Endothelial cell of umbilical vein (primary cell): ENCODE results near the gene OTULIN. TPM values are rescaled to one million over a fixed set of nuclear protein-coding genes. Genes with fewer than 3 reads are reported as not detected.

ENCODE experiments used
- BruUV-seq: library from RNA; stranded (reverse); fragments of 400-500 nt; replicated peaks from 2 replicates; lab custom pipeline; 2021; lab: Mats Ljungman, UMichigan
- CTCF ChIA-PET: fragments of 300-600, 350-600 bp; sonication (Branson Sonifier 250); formaldehyde crosslinking; loops from one replicate; lab custom pipeline; 2021; ENCODE audit warnings: antibody characterized with exemption, inconsistent platforms; lab: Charles Lee
- POLR2A ChIA-PET: fragments of 300-600, 350-600 bp; sonication (Branson Sonifier 250); formaldehyde crosslinking; loops from one replicate; lab custom pipeline; 2021; ENCODE audit warnings: antibody characterized with exemption, inconsistent platforms; lab: Charles Lee
- DNase-seq: peaks from one replicate; pipeline ENCODE4 v3.0.0-alpha.2; 2011; ENCODE audit warnings: low read depth, low spot score
- FAIRE-seq: peaks from 2 replicates; lab custom pipeline; 2011; peaks lifted over from hg19 to GRCh38; lab: Jason Lieb, UNC
- H2AFZ ChIP-seq: 2 replicates; pipeline ENCODE4 v1.6.0; 2012; ENCODE audit warnings: low read depth, low read length, control low read depth, inconsistent platforms
- H3K27ac ChIP-seq: 2 replicates; pipeline ENCODE4 v1.5.1; 2011; ENCODE audit warnings: low read depth, mild to moderate bottlenecking, control low read depth, low read length, moderate library complexity; ENCODE audit not compliant: insufficient read depth
- H3K27me3 ChIP-seq, 2 experiments: 2 replicates each; pipeline versions ENCODE4 v1.6.0 to v1.6.1; 2011; ENCODE audit warnings: low read length in 2 of 2, mixed read lengths in 1 of 2; ENCODE audit not compliant: control insufficient read depth in 2 of 2, insufficient read depth in 2 of 2
- H3K36me3 ChIP-seq, 2 experiments: 2 replicates in 1 of 2; 3 replicates in 1 of 2; pipeline ENCODE4 v1.5.1; 2011; ENCODE audit warnings: low read length in 2 of 2, mild to moderate bottlenecking in 1 of 2, moderate library complexity in 1 of 2; ENCODE audit not compliant: control insufficient read depth in 2 of 2, insufficient read depth in 2 of 2; ENCODE audit errors: extremely low read depth in 1 of 2
- H3K4me1 ChIP-seq: 3 replicates; pipeline ENCODE4 v1.5.1; 2011; ENCODE audit warnings: mild to moderate bottlenecking, low read length; ENCODE audit not compliant: control insufficient read depth, insufficient read depth; ENCODE audit errors: extremely low read depth
- H3K4me2 ChIP-seq: 2 replicates; pipeline ENCODE4 v1.6.1; 2011; ENCODE audit warnings: low read length, control low read depth, mixed read lengths; ENCODE audit not compliant: insufficient read depth
- H3K4me3 ChIP-seq, 3 experiments: fragments of 200-600 bp in 1 of 3; sonication (generic), shearing (Covaris generic) in 1 of 3; replicated peaks in 1 of 3; 2 replicates each; pipeline ENCODE4 v1.5.1; 2011 to 2016; ENCODE audit warnings: control low read depth in 3 of 3, low read length in 3 of 3, mild to moderate bottlenecking in 2 of 3, inconsistent platforms in 1 of 3, low read depth in 1 of 3, moderate library complexity in 1 of 3; ENCODE audit not compliant: insufficient read depth in 1 of 3
- H3K79me2 ChIP-seq: 2 replicates; pipeline ENCODE4 v1.6.0; 2012; ENCODE audit warnings: low read length, inconsistent platforms; ENCODE audit not compliant: control insufficient read depth, insufficient read depth
- H3K9ac ChIP-seq: replicated peaks from 2 replicates; pipeline ENCODE3; 2011; ENCODE audit warnings: low read length, control low read depth; ENCODE audit not compliant: insufficient read depth; ENCODE audit errors: extremely low read depth
- H3K9me1 ChIP-seq: replicated peaks from 3 replicates; pipeline ENCODE4 v1.6.0; 2011; ENCODE audit warnings: mild to moderate bottlenecking, low read length; ENCODE audit not compliant: control insufficient read depth, insufficient read depth; ENCODE audit errors: extremely low read depth
- H3K9me3 ChIP-seq: replicated peaks from 2 replicates; pipeline ENCODE4 v1.5.1; 2012; ENCODE audit warnings: low read length, inconsistent platforms; ENCODE audit not compliant: control insufficient read depth, insufficient read depth
- H4K20me1 ChIP-seq: replicated peaks from 2 replicates; pipeline ENCODE3; 2011; ENCODE audit warnings: mild to moderate bottlenecking, low read length; ENCODE audit not compliant: control insufficient read depth, insufficient read depth; ENCODE audit errors: extremely low read depth
- CTCF ChIP-seq, 2 donors: IDR thresholded peaks; 1 replicate in 1 of 2; 2 replicates in 1 of 2; pipeline ENCODE4 v1.5.1; 2011; ENCODE audit warnings: low read length in 2 of 2, mild to moderate bottlenecking in 2 of 2, moderate library complexity in 2 of 2, control low read depth in 1 of 2, inconsistent platforms in 1 of 2, low read depth in 1 of 2; ENCODE audit not compliant: insufficient read depth in 1 of 2; ENCODE audit errors: extremely low read depth in 1 of 2
- EZH2 ChIP-seq: IDR thresholded peaks from 2 replicates; pipeline ENCODE4 v1.6.1; 2012; ENCODE audit warnings: borderline replicate concordance, low read depth, mild to moderate bottlenecking, moderate library complexity, low read length, inconsistent platforms; ENCODE audit not compliant: severe bottlenecking
- FOS ChIP-seq: IDR thresholded peaks from 2 replicates; pipeline ENCODE4 v1.6.1; 2011; ENCODE audit warnings: mild to moderate bottlenecking, low read length, moderate library complexity, borderline replicate concordance; ENCODE audit not compliant: insufficient read depth
- GATA2 ChIP-seq: IDR thresholded peaks from 2 replicates; pipeline ENCODE4 v1.7.0; 2011; ENCODE audit warnings: low read depth, mild to moderate bottlenecking, moderate library complexity, mixed read lengths, low read length; ENCODE audit not compliant: insufficient read length, insufficient read depth
- JUN ChIP-seq: IDR thresholded peaks from 2 replicates; pipeline ENCODE4 v1.6.1; 2011; ENCODE audit warnings: borderline replicate concordance, low read depth; ENCODE audit not compliant: insufficient read length, insufficient read depth
- MYC ChIP-seq: IDR thresholded peaks from one replicate; pipeline ENCODE4 v1.6.1; 2011; ENCODE audit warnings: mild to moderate bottlenecking, low read depth, low read length
- POLR2A ChIP-seq: IDR thresholded peaks from 2 replicates; pipeline ENCODE4 v1.6.1; 2012; ENCODE audit warnings: low read depth, mild to moderate bottlenecking, control low read depth, low read length
- POLR2AphosphoS5 ChIP-seq: IDR thresholded peaks from 2 replicates; pipeline ENCODE4 v1.6.1; 2012; ENCODE audit warnings: low read depth, mild to moderate bottlenecking, control low read depth, low read length, moderate library complexity; ENCODE audit not compliant: insufficient read depth
- dilution Hi-C: fragments of 300-500 bp; cut with MboI; formaldehyde crosslinking; loops from one replicate; pipeline ENCODE4 v1.15.0; 2019; ENCODE audit warnings: low sequenced_read_pairs; ENCODE audit not compliant: extremely low pct_ligation_motif_present
- intact Hi-C: fragments of 100-400 bp; cut with micrococcal nuclease; formaldehyde crosslinking; loops from one replicate; pipeline ENCODE4 v1.10.0; 2022
- polyA plus RNA-seq, 4 experiments: library from polyadenylated mRNA; depleted of rRNA in 3 of 4; stranded (reverse) in 3 of 4; unstranded in 1 of 4; fragments of >200 nt; gene quantifications; 2 replicates each; pipeline versions ENCODE4 v1.2.1 to v1.2.3, GENCODE V29; 2011 to 2012; ENCODE audit warnings: missing spikeins in 1 of 4
- total RNA-seq: library from RNA; stranded (reverse); gene quantifications from 2 replicates; pipeline ENCODE4 v1.2.3, GENCODE V29; 2021
- TF ChIP-seq, protein P1 (sequence below): IDR thresholded peaks from 2 replicates; pipeline ENCODE4 v1.6.1; 2011; ENCODE audit not compliant: insufficient read depth, insufficient read length

OTULIN gene
- total and polyA plus RNA-seq, 2 donors (not counting 3 experiments of a cell fraction or from before 2014, with no cell fraction given): 7.8 to 30.2 TPM

- Histone ChIP-seq H3K9me3 (no peaks in the 10 kb centered on the region), H3K79me2 (peaks cover 86% of the 10 kb centered on the region), H3K9ac (no peak overlapping the region), H3K27ac (no peak overlapping the region), H3K4me1 (peaks cover 9% of the 10 kb centered on the region), H3K4me3 (no peak overlapping the region), H3K4me2 (no peak overlapping the region), H2AFZ (no peak overlapping the region), H4K20me1 (peaks cover 3% of the 10 kb centered on the region), H3K9me1 (no peaks in the 10 kb centered on the region), H3K27me3 (no peaks in the 10 kb centered on the region), H3K36me3 (no peaks in the 10 kb centered on the region)
- no TSS peak for BruUV-seq
- POLR2A ChIA-PET: no interaction called here
- TF ChIP-seq POLR2AphosphoS5: no peak
- TF ChIP-seq GATA2: no peak
- no peak for TF ChIP-seq MYC
- TF ChIP-seq FOS: no peak
- TF ChIP-seq, protein P1, sequence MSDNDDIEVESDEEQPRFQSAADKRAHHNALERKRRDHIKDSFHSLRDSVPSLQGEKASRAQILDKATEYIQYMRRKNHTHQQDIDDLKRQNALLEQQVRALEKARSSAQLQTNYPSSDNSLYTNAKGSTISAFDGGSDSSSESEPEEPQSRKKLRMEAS: no peak
- TF ChIP-seq EZH2: no peak
- no peak for TF ChIP-seq JUN
- no peak for TF ChIP-seq POLR2A
- TF ChIP-seq CTCF (IDR thresholded peaks at IDR 0.05; ENCODE audit: extremely low read depth in 1 of 2, insufficient read depth in 1 of 2, low read depth in 1 of 2, low read length in 2 of 2): no peak
- intact Hi-C loops (no loop called here), dilution Hi-C loops (no loop called here)
- CTCF ChIA-PET: interaction anchor here (0.8 to 6.4 kb wide), 2 partner anchors 12 to 331 kb away, joined by 4 to 38 read pairs; no protein-coding TSS in a partner anchor
- DNase-seq: no peak
- no peak for FAIRE-seq
Measured at GRCh38 chr5:14672484-14673394, 8.2 kb downstream of the OTULIN start.
